Measurements from ENCODE around the gene ALDH3B2.

GRCh38 chr11:67649634-67650510 lies 24.6 kb downstream of the ALDH3B2 start:
- no peak for TF ChIP-seq EP300 (IDR thresholded peaks at IDR 0.05; ENCODE audit: borderline replicate concordance in 1 of 2, low read depth in 1 of 2, low read length in 1 of 2)
- no peak for TF ChIP-seq POLR2AphosphoS5 (IDR thresholded peaks at IDR 0.05; ENCODE audit: low read depth, low read length)
- TF ChIP-seq CTCF (IDR thresholded peaks at IDR 0.05): no peak
- no peak for TF ChIP-seq NRF1 (IDR thresholded peaks at IDR 0.05; ENCODE audit: low read depth, low read length)
- TF ChIP-seq YY1 (IDR thresholded peaks at IDR 0.05; ENCODE audit: low read depth): no peak

All from SK-N-SH (cell line).